Measurements from ENCODE around the gene XYLT2.
A peak's percentile ranks its signal among the peaks of the same experiment; 100 is the strongest.

XYLT2 gene

GRCh38 chr17:50380369-50381259, 34.7 kb downstream of the XYLT2 start:
- Histone ChIP-seq H3K27ac (ENCODE audit: poor library complexity, severe bottlenecking) (no peak overlapping the region), H3K4me3 (ENCODE audit: severe bottlenecking) (no peak overlapping the region), H3K9me3 (ENCODE audit: severe bottlenecking) (no peaks in the 10 kb centered on the region), H3K27me3 (ENCODE audit: insufficient read depth, poor library complexity, severe bottlenecking) (no peaks in the 10 kb centered on the region), H3K4me1 (ENCODE audit: insufficient read depth, poor library complexity, severe bottlenecking) (no peaks in the 10 kb centered on the region), H3K36me3 (ENCODE audit: low read depth) (peaks cover 90% of the 10 kb centered on the region)
- ATAC-seq (ENCODE audit: low read depth) (peak; percentile 25), DNase-seq (ENCODE audit: low spot score) (no peak)
- peak; percentile 30 for TF ChIP-seq CTCF (IDR thresholded peaks at IDR 0.05; ENCODE audit: poor library complexity, severe bottlenecking)

- H3K27me3 ChIP-seq (ENCODE audit: insufficient read depth, poor library complexity, severe bottlenecking): no peaks in the 10 kb centered on the region
- H3K36me3 ChIP-seq (ENCODE audit: low read depth): peaks cover 92% of the 10 kb centered on the region
- DNase-seq (ENCODE audit: low spot score): no peak
- peak; percentile 6; the same call in 1 of the 3 replicates for ATAC-seq (ENCODE audit: low read depth)
- H3K27ac ChIP-seq (ENCODE audit: poor library complexity, severe bottlenecking): no peak overlapping the region
- H3K4me1 ChIP-seq (ENCODE audit: insufficient read depth, poor library complexity, severe bottlenecking): no peaks in the 10 kb centered on the region
- H3K4me3 ChIP-seq (ENCODE audit: severe bottlenecking): no peak overlapping the region
- TF ChIP-seq CTCF (IDR thresholded peaks at IDR 0.05; ENCODE audit: poor library complexity, severe bottlenecking): no peak
- no peaks in the 10 kb centered on the region for H3K9me3 ChIP-seq (ENCODE audit: severe bottlenecking)
These were observed 35.4 kb downstream of the XYLT2 start for GRCh38 chr17:50381260-50381815.

- H3K9me3 ChIP-seq (ENCODE audit: severe bottlenecking): no peaks in the 10 kb centered on the region
- H3K4me1 ChIP-seq (ENCODE audit: insufficient read depth, poor library complexity, severe bottlenecking): no peaks in the 10 kb centered on the region
- TF ChIP-seq CTCF (IDR thresholded peaks at IDR 0.05; ENCODE audit: poor library complexity, severe bottlenecking): no peak
- ATAC-seq (ENCODE audit: low read depth) (no peak), DNase-seq (ENCODE audit: low spot score) (no peak)
- no peak overlapping the region for H3K27ac ChIP-seq (ENCODE audit: poor library complexity, severe bottlenecking)
- H3K4me3 ChIP-seq (ENCODE audit: severe bottlenecking): no peak overlapping the region
- H3K36me3 ChIP-seq (ENCODE audit: low read depth): peaks cover 95% of the 10 kb centered on the region
- H3K27me3 ChIP-seq (ENCODE audit: insufficient read depth, poor library complexity, severe bottlenecking): no peaks in the 10 kb centered on the region
These were observed 36.0 kb downstream of the XYLT2 start for GRCh38 chr17:50381920-50382319.

GRCh38 chr17:50382931-50383330, 37.0 kb downstream of the XYLT2 start:
- H3K4me3 ChIP-seq (ENCODE audit: severe bottlenecking): no peak overlapping the region
- no peaks in the 10 kb centered on the region for H3K4me1 ChIP-seq (ENCODE audit: insufficient read depth, poor library complexity, severe bottlenecking)
- ATAC-seq (ENCODE audit: low read depth) (no peak), DNase-seq (ENCODE audit: low spot score) (no peak)
- no peak overlapping the region for H3K27ac ChIP-seq (ENCODE audit: poor library complexity, severe bottlenecking)
- TF ChIP-seq CTCF (IDR thresholded peaks at IDR 0.05; ENCODE audit: poor library complexity, severe bottlenecking): no peak
- no peaks in the 10 kb centered on the region for H3K27me3 ChIP-seq (ENCODE audit: insufficient read depth, poor library complexity, severe bottlenecking)
- H3K9me3 ChIP-seq (ENCODE audit: severe bottlenecking): no peaks in the 10 kb centered on the region
- peaks cover 99% of the 10 kb centered on the region for H3K36me3 ChIP-seq (ENCODE audit: low read depth)

- no peak for DNase-seq (ENCODE audit: low spot score)
- TF ChIP-seq CTCF (IDR thresholded peaks at IDR 0.05; ENCODE audit: poor library complexity, severe bottlenecking): no peak
- H3K36me3 ChIP-seq (ENCODE audit: low read depth): peaks cover 99% of the 10 kb centered on the region
These were observed 40.6 kb downstream of the XYLT2 start for GRCh38 chr17:50386510-50386909.

More at GRCh38 chr17:50386510-50386909, 40.6 kb downstream of the XYLT2 start:
- Histone ChIP-seq H3K4me3 (ENCODE audit: severe bottlenecking) (no peak overlapping the region), H3K27me3 (ENCODE audit: insufficient read depth, poor library complexity, severe bottlenecking) (no peaks in the 10 kb centered on the region), H3K9me3 (ENCODE audit: severe bottlenecking) (no peaks in the 10 kb centered on the region), H3K4me1 (ENCODE audit: insufficient read depth, poor library complexity, severe bottlenecking) (peaks cover 5% of the 10 kb centered on the region), H3K27ac (ENCODE audit: poor library complexity, severe bottlenecking) (no peak overlapping the region)
- no peak for ATAC-seq (ENCODE audit: low read depth)

All from RWPE2 (cell line).